T follicular helper cell (primary cell): ENCODE measurements around the gene C5orf58.

ENCODE experiments used
- DNase-seq: peaks from one replicate; pipeline ENCODE4 v3.0.0-alpha.2; 2020; ENCODE audit warnings: low read depth

Gene C5orf58

GRCh38 chr5:170256571-170256970 is 23.8 kb downstream of the C5orf58 start:
- no peak for DNase-seq

- DNase-seq, result no peak
Measured at GRCh38 chr5:170257370-170257769, 24.6 kb downstream of the C5orf58 start.

GRCh38 chr5:170261528-170262043 is 28.8 kb downstream of the C5orf58 start:
- no peak for DNase-seq

- DNase-seq, result peak; percentile 62
Measured at GRCh38 chr5:170262061-170263045, 29.6 kb downstream of the C5orf58 start.

- DNase-seq, result no peak
Measured at GRCh38 chr5:170263906-170264305, 31.1 kb downstream of the C5orf58 start.

GRCh38 chr5:170265522-170265921 is 32.7 kb downstream of the C5orf58 start:
- DNase-seq, result no peak

- peak; percentile 60 for DNase-seq
Measured at GRCh38 chr5:170266570-170267381, 34.0 kb downstream of the C5orf58 start.

GRCh38 chr5:170267431-170268152 is 34.8 kb downstream of the C5orf58 start:
- DNase-seq, result peak; percentile 77

- DNase-seq, result no peak
Measured at GRCh38 chr5:170268153-170268689, 35.4 kb downstream of the C5orf58 start.

- DNase-seq, result no peak
Measured at GRCh38 chr5:170268884-170269283, 36.1 kb downstream of the C5orf58 start.

GRCh38 chr5:170269579-170269978 is 36.8 kb downstream of the C5orf58 start:
- DNase-seq, result peak; percentile 42

- DNase-seq, result no peak
Measured at GRCh38 chr5:170270293-170271069, 37.7 kb downstream of the C5orf58 start.

- peak; percentile 61 for DNase-seq
Measured at GRCh38 chr5:170273968-170274710, 41.4 kb downstream of the C5orf58 start.

- peak; percentile 58 for DNase-seq
Measured at GRCh38 chr5:170275376-170275994, 42.7 kb downstream of the C5orf58 start.

- DNase-seq, result no peak
Measured at GRCh38 chr5:170276140-170276539, 43.4 kb downstream of the C5orf58 start.

GRCh38 chr5:170277867-170278281 is 45.1 kb downstream of the C5orf58 start:
- DNase-seq, result no peak

- peak; percentile 81 for DNase-seq
Measured at GRCh38 chr5:170278611-170279458, 46.0 kb downstream of the C5orf58 start.

GRCh38 chr5:170279459-170279817 is 46.7 kb downstream of the C5orf58 start:
- DNase-seq, result no peak
